ENCODE results near the gene ATP13A4.

GRCh38 chr3:193357291-193357690, 197.4 kb downstream of the ATP13A4 start:
- no peak for TF ChIP-seq CTCF (IDR thresholded peaks at IDR 0.05)
- TF ChIP-seq POLR2A (IDR thresholded peaks at IDR 0.05): no peak

All from uterus (tissue), 2 donors.